ENCODE data around the gene PDE6A. TPM values are rescaled to one million over a fixed set of nuclear protein-coding genes. Genes with fewer than 3 reads are reported as not detected.

The PDE6A gene
- total and polyA plus RNA-seq, 4 donors, result 0.13 TPM; not detected in 3

DNA sequence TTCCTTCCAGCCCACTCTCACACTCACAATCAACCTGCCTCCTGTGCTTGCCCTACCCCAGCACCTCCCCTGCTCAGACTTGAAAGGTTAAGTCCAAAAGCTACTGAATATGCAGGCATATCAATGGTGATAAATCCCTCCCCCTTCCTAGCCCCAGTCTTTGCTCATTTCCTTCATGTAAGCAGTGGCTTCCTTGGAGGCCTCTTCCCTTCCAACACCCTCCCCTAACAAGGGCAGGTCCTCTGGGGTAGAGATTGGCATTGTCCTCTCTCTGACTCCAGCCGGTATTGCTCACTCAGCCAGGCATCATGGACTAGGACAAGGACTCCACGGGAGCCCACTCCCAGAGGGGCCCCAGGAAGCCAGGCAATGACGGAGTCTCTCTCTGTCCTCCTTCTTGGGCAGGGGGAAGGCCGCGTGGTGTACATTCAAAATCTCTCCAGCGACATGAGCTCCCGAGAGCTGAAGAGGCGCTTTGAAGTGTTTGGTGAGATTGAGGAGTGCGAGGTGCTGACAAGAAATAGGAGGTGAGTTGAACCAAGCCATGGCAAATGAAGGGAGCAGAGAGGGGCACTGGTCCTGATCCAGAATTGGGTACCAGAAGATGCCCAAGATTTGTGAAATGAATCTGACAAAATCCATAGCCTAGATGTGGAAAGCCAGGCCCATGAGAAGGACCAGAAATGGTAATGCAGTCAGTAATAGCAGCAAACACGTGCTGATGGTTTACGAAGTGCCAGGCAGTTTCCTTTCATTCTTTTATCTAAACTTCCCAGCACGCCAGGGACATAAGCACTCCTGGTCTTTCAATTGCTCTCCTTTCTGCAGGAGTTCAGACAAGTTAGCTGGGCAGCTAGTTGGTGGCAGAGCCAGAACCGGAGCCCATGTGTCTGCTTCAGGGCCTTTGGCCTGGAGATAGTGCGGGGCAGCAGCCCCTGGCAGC, 102.5 kb downstream of the PDE6A start:
- intact Hi-C loops (cut with DNase I), result no loop called here
- H3K4me1 ChIP-seq (ENCODE audit: control insufficient read depth in 1 of 2, insufficient read depth in 2 of 2, low read length in 2 of 2), result no peaks in the 10 kb centered on the region
- ATAC-seq (ENCODE audit: low FRiP score), result no peak
- DNase-seq, result peak in 1 of 2 donors; percentile 54
- H3K27me3 ChIP-seq (ENCODE audit: control insufficient read depth in 1 of 2, insufficient read depth in 2 of 2, low read length in 1 of 2), result no peaks in the 10 kb centered on the region
- no peaks in the 10 kb centered on the region for H3K36me3 ChIP-seq (ENCODE audit: control insufficient read depth in 1 of 2, insufficient read depth in 2 of 2, low read length in 1 of 2)
- no peak overlapping the region for H3K4me3 ChIP-seq (ENCODE audit: low read length in 2 of 2)
- H3K27ac ChIP-seq (ENCODE audit: low read depth in 1 of 2, low read length in 2 of 2), result no peak overlapping the region
- H3K9me3 ChIP-seq (ENCODE audit: control insufficient read depth, low read length), result no peaks in the 10 kb centered on the region
- 91% methylated on average over 14 of the region's 14 CpGs for WGBS, 2 donors

DNA sequence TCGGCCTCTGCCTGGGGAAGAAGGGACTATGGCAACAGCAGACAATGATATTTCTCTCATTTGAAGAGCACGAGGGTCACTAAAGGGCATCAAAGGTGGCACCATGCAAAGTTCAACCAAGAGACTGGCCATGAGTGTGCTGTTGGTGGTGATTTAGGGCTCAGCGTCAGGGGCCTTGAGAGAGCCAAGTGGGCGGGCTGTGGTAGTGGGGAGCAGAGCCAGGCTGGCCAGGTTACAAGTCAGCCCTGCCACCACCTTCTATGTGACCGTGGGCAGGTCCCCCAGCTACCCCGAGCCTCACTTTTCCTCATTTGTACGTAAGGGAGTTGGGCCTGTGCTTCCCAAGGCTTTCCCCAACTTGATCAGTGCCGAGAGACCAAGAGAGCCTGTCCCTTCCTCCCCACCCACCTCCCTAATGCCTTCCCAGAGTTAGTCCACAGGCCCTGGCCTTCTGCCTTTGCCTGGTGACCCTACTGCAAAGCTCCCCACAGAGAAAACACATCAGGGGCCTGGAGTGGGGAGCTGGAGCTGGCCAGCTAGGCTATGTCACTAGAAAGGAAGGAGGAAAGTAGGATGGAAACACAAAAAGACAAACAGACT, 104.3 kb downstream of the PDE6A start:
- Histone ChIP-seq H3K4me3 (ENCODE audit: low read length in 2 of 2) (no peak overlapping the region), H3K4me1 (ENCODE audit: control insufficient read depth in 1 of 2, insufficient read depth in 2 of 2, low read length in 2 of 2) (no peaks in the 10 kb centered on the region), H3K36me3 (ENCODE audit: control insufficient read depth in 1 of 2, insufficient read depth in 2 of 2, low read length in 1 of 2) (no peaks in the 10 kb centered on the region), H3K9me3 (ENCODE audit: control insufficient read depth, low read length) (no peaks in the 10 kb centered on the region), H3K27me3 (ENCODE audit: control insufficient read depth in 1 of 2, insufficient read depth in 2 of 2, low read length in 1 of 2) (no peaks in the 10 kb centered on the region), H3K27ac (ENCODE audit: low read depth in 1 of 2, low read length in 2 of 2) (no peak overlapping the region)
- DNase-seq (no peak), ATAC-seq (ENCODE audit: low FRiP score) (no peak)
- intact Hi-C loops (cut with DNase I), result no loop called here
- 89 to 90% methylated on average over 8 of the region's 8 CpGs for WGBS, 2 donors

DNA sequence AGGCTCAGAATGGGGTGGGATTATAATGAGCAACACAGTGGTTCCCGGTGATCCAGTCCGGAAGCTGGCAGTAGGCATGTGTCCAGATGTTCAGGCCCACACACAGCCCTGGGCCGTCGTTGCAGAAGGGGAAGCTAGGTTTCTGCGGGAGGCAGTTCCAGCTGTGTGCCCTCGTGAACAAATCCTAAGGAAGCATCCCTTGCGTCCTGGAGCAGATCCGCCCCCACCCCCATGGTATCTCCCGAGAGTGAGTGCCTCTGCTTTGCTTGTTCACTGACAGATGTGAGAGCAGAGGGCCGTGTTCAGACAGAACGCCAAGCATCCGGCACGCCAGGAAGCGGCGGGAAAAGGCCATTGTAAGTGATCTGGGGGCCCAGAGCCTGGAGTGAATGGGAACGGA, 104.8 kb downstream of the PDE6A start:
- Histone ChIP-seq H3K9me3 (ENCODE audit: control insufficient read depth, low read length) (no peaks in the 10 kb centered on the region), H3K4me3 (ENCODE audit: low read length in 2 of 2) (no peak overlapping the region), H3K27ac (ENCODE audit: low read depth in 1 of 2, low read length in 2 of 2) (no peak overlapping the region), H3K27me3 (ENCODE audit: control insufficient read depth in 1 of 2, insufficient read depth in 2 of 2, low read length in 1 of 2) (no peaks in the 10 kb centered on the region), H3K36me3 (ENCODE audit: control insufficient read depth in 1 of 2, insufficient read depth in 2 of 2, low read length in 1 of 2) (no peaks in the 10 kb centered on the region), H3K4me1 (ENCODE audit: control insufficient read depth in 1 of 2, insufficient read depth in 2 of 2, low read length in 2 of 2) (no peaks in the 10 kb centered on the region)
- intact Hi-C loops (cut with DNase I), result no loop called here
- no peak for ATAC-seq (ENCODE audit: low FRiP score)
- 76 to 79% methylated on average over 16 of the region's 16 CpGs for WGBS, 2 donors
- peak in 1 of 2 donors; percentile 61 for DNase-seq

DNA sequence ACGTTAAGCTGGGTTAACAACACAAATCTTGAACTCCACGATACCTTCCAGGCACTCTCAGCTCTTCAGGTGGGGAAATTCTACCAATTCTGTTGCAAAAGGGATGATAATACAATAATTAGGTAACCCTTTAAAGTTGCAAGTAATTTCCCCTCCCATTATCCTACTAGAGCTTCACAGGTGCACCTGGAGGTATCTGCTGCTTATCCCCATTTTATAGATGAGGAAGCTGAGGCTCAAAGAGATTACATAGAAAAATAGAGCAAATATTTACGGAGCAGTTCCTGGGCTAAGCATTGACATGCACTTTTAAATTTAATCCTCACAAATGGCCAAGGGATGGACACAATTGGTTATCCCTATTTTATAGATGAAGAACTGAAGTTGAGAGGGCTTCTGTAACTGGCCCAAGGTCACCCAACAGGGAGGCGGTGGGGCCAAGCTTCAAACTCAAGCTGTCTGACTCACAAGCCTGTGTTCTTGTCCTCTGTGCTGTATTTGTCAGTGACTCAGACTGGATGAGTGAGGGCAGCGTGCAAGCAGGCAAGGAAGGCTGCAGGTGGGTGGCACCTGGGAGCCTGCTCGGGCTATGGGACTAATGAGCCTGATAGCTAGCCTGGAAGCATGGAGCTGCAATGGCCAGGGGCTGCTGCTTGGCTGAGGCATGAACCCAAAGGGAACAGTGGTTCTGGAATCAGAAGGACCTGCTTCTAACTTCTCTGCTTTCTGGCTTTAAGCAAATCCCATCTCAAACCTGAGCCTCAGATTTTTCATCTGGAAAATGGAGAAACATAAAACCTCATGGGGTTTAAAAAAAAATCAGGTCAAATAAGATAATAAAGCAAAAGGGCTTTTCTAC, 105.5 kb downstream of the PDE6A start:
- Histone ChIP-seq H3K4me3 (ENCODE audit: low read length in 2 of 2) (no peak overlapping the region), H3K36me3 (ENCODE audit: control insufficient read depth in 1 of 2, insufficient read depth in 2 of 2, low read length in 1 of 2) (no peaks in the 10 kb centered on the region), H3K9me3 (ENCODE audit: control insufficient read depth, low read length) (no peaks in the 10 kb centered on the region), H3K27me3 (ENCODE audit: control insufficient read depth in 1 of 2, insufficient read depth in 2 of 2, low read length in 1 of 2) (no peaks in the 10 kb centered on the region), H3K27ac (ENCODE audit: low read depth in 1 of 2, low read length in 2 of 2) (no peak overlapping the region), H3K4me1 (ENCODE audit: control insufficient read depth in 1 of 2, insufficient read depth in 2 of 2, low read length in 2 of 2) (no peaks in the 10 kb centered on the region)
- ATAC-seq (ENCODE audit: low FRiP score), result no peak
- intact Hi-C loops (cut with DNase I), result no loop called here
- peak in 1 of 2 donors; percentile 51 for DNase-seq
- WGBS, 2 donors, result 91 to 94% methylated on average over 6 of the region's 6 CpGs

DNA sequence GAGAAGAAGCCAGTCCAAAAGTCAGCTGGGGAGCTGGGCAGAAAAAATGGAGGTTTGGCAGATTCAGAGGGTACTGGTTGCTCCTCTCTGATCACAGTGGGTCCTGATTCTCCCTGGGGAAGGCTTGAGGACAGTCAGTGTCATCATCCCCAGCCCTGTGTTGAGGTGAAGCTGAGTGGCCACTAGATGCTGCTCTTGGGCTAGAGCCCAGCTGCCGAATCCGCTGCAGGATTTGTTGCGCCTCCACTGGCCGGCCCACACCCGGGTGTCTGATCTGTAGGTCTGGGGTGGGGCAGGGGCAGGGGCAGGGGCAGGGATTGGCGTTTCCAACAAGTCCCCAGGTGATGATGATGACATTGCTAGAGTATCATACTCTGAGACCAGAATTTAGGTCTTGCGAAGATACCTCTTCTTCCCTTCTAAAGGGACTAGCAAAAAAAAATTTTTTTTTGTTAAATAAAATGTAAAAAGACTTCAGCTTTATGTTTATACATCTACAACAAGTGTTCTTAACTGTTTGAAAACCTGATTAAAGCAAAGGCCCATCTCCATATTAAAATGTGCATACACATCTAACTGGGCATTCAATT, 106.8 kb downstream of the PDE6A start:
- intact Hi-C loops (cut with DNase I), result loop anchor here in 1 of 2 donors (2.0 kb wide), 1 partner anchor 123 kb away; the partner anchor contains the start of gene SLC26A2
- H3K36me3 ChIP-seq (ENCODE audit: control insufficient read depth in 1 of 2, insufficient read depth in 2 of 2, low read length in 1 of 2), result no peaks in the 10 kb centered on the region
- no peak for ATAC-seq (ENCODE audit: low FRiP score)

DNA sequence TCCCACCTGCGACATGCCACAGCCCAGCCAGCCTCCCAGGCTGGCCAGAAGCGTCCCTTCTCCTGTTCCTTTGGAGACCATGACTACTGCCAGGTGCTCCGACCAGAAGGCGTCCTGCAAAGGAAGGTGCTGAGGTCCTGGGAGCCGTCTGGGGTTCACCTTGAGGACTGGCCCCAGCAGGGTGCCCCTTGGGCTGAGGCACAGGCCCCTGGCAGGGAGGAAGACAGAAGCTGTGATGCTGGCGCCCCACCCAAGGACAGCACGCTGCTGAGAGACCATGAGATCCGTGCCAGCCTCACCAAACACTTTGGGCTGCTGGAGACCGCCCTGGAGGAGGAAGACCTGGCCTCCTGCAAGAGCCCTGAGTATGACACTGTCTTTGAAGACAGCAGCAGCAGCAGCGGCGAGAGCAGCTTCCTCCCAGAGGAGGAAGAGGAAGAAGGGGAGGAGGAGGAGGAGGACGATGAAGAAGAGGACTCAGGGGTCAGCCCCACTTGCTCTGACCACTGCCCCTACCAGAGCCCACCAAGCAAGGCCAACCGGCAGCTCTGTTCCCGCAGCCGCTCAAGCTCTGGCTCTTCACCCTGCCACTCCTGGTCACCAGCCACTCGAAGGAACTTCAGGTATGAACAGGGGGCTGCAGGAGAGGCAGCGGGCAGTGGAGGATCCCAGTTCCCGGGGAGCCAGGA, 108.0 kb downstream of the PDE6A start:
- Histone ChIP-seq H3K27ac (ENCODE audit: low read depth in 1 of 2, low read length in 2 of 2) (no peak overlapping the region), H3K4me1 (ENCODE audit: control insufficient read depth in 1 of 2, insufficient read depth in 2 of 2, low read length in 2 of 2) (no peaks in the 10 kb centered on the region), H3K36me3 (ENCODE audit: control insufficient read depth in 1 of 2, insufficient read depth in 2 of 2, low read length in 1 of 2) (no peaks in the 10 kb centered on the region), H3K27me3 (ENCODE audit: control insufficient read depth in 1 of 2, insufficient read depth in 2 of 2, low read length in 1 of 2) (no peaks in the 10 kb centered on the region), H3K4me3 (ENCODE audit: low read length in 2 of 2) (no peak overlapping the region), H3K9me3 (ENCODE audit: control insufficient read depth, low read length) (no peaks in the 10 kb centered on the region)
- 87% methylated on average over 18 of the region's 18 CpGs for WGBS, 2 donors
- intact Hi-C loops (cut with DNase I), result loop anchor here in 1 of 2 donors (2.0 kb wide), 1 partner anchor 124 kb away; the partner anchor contains the start of gene SLC26A2
- ATAC-seq (ENCODE audit: low FRiP score) (no peak), DNase-seq (peak in 1 of 2 donors; percentile 66)

More for the DNA sequence above, 106.8 kb downstream of the PDE6A start:
- no peak overlapping the region for H3K27ac ChIP-seq (ENCODE audit: low read depth in 1 of 2, low read length in 2 of 2)
- no peaks in the 10 kb centered on the region for H3K27me3 ChIP-seq (ENCODE audit: control insufficient read depth in 1 of 2, insufficient read depth in 2 of 2, low read length in 1 of 2)
- no peak overlapping the region for H3K4me3 ChIP-seq (ENCODE audit: low read length in 2 of 2)
- H3K4me1 ChIP-seq (ENCODE audit: control insufficient read depth in 1 of 2, insufficient read depth in 2 of 2, low read length in 2 of 2), result no peaks in the 10 kb centered on the region
- DNase-seq, result no peak
- WGBS, 2 donors, result 13 to 17% methylated on average over 7 of the region's 7 CpGs
- no peaks in the 10 kb centered on the region for H3K9me3 ChIP-seq (ENCODE audit: control insufficient read depth, low read length)

DNA sequence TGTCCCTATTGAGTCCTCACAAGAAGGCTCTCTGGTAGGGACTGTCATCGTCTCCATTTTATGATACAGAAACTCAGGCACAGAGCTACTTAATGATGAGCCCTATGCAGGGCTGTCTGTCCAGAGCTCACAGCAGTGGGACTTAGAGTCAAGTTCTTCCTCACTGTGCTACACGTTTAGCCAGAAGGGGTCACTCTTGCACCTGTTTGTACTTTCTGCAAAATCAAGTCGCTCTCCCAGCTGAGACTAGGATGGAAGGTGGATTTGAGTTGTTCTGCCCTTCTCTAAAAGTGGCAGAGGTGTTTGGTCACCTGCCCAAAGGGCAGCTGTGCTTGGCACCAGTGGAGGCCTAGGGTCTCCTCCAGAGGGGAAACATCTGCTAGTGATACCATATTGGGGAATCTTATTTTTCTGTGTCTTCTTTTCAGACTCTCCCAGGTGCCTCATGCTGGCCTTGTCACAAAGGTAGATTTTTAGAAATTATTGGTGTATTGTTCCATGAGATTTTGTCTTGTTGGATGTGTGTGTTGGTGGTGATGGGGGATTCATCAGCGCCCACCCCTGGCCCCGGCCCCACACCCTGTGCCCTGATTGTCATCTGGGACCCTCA, 110.2 kb downstream of the PDE6A start:
- intact Hi-C loops (cut with DNase I), result loop anchor here in 1 of 2 donors (2.0 kb wide), 2 partner anchors 128 to 156 kb away; no protein-coding TSS in a partner anchor

More for the DNA sequence above, 110.2 kb downstream of the PDE6A start:
- no peak for ATAC-seq (ENCODE audit: low FRiP score)
- 45 to 51% methylated on average over 5 of the region's 5 CpGs for WGBS, 2 donors
- no peak overlapping the region for H3K27ac ChIP-seq (ENCODE audit: low read depth in 1 of 2, low read length in 2 of 2)
- H3K9me3 ChIP-seq (ENCODE audit: control insufficient read depth, low read length), result no peaks in the 10 kb centered on the region
- no peaks in the 10 kb centered on the region for H3K4me1 ChIP-seq (ENCODE audit: control insufficient read depth in 1 of 2, insufficient read depth in 2 of 2, low read length in 2 of 2)
- no peaks in the 10 kb centered on the region for H3K27me3 ChIP-seq (ENCODE audit: control insufficient read depth in 1 of 2, insufficient read depth in 2 of 2, low read length in 1 of 2)
- DNase-seq, result peak; percentile 58 to 61
- H3K36me3 ChIP-seq (ENCODE audit: control insufficient read depth in 1 of 2, insufficient read depth in 2 of 2, low read length in 1 of 2), result no peaks in the 10 kb centered on the region
- H3K4me3 ChIP-seq (ENCODE audit: low read length in 2 of 2), result no peak overlapping the region

All from aorta (tissue), 5 donors.